GM12865 (cell line): ENCODE data around the gene TRAF2.

Source experiments
- DNase-seq: peaks from one replicate; pipeline ENCODE4 v3.0.0; 2010; ENCODE audit warnings: low read depth
- H3K4me3 ChIP-seq: 2 replicates; pipeline ENCODE4 v1.5.1; 2011; ENCODE audit warnings: mild to moderate bottlenecking, low read depth, low read length, control low read depth
- TF ChIP-seq, protein P1 (sequence below): IDR thresholded peaks from 2 replicates; pipeline ENCODE4 v1.5.1; 2011; ENCODE audit warnings: low read length, control low read depth, low read depth, inconsistent platforms; ENCODE audit not compliant: insufficient read depth; ENCODE audit errors: missing control alignments

TRAF2 gene

DNA sequence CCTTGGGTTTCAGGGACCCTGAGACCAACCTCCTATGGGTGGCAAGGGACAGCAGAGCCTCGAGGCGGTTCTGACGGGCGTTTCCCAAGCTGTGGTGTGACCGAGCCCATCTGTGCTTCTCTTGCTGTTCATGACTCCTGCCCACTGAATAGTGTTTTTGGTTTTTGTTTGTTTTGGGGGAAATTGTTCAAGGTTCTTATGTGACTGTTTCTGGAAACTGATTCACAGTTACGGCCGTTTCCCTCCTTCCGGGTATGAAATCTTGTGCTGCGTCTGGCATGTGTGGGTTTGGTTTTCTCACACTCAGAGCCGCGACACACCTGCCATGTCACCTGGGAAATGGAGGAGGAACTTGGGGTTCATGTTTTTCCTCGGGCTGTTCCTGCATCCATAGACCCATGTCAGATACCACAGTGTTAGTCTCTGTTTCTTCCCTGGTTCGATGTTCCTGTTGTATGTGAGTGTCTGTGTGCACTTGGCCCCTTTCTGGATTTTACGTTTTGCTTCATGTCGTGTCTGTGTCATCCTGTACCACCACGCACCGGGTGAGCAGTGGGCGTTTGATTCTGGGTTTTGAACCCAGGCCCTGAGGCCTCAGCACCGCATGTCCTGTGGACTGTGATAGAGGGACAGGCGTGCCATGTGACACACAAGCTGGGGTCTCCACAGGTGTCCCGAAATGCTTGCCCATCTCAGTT lies 29.5 kb downstream of the TRAF2 start:
- no peak overlapping the region for H3K4me3 ChIP-seq
- no peak for DNase-seq
- TF ChIP-seq, protein P1, sequence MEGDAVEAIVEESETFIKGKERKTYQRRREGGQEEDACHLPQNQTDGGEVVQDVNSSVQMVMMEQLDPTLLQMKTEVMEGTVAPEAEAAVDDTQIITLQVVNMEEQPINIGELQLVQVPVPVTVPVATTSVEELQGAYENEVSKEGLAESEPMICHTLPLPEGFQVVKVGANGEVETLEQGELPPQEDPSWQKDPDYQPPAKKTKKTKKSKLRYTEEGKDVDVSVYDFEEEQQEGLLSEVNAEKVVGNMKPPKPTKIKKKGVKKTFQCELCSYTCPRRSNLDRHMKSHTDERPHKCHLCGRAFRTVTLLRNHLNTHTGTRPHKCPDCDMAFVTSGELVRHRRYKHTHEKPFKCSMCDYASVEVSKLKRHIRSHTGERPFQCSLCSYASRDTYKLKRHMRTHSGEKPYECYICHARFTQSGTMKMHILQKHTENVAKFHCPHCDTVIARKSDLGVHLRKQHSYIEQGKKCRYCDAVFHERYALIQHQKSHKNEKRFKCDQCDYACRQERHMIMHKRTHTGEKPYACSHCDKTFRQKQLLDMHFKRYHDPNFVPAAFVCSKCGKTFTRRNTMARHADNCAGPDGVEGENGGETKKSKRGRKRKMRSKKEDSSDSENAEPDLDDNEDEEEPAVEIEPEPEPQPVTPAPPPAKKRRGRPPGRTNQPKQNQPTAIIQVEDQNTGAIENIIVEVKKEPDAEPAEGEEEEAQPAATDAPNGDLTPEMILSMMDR: no peak

DNA sequence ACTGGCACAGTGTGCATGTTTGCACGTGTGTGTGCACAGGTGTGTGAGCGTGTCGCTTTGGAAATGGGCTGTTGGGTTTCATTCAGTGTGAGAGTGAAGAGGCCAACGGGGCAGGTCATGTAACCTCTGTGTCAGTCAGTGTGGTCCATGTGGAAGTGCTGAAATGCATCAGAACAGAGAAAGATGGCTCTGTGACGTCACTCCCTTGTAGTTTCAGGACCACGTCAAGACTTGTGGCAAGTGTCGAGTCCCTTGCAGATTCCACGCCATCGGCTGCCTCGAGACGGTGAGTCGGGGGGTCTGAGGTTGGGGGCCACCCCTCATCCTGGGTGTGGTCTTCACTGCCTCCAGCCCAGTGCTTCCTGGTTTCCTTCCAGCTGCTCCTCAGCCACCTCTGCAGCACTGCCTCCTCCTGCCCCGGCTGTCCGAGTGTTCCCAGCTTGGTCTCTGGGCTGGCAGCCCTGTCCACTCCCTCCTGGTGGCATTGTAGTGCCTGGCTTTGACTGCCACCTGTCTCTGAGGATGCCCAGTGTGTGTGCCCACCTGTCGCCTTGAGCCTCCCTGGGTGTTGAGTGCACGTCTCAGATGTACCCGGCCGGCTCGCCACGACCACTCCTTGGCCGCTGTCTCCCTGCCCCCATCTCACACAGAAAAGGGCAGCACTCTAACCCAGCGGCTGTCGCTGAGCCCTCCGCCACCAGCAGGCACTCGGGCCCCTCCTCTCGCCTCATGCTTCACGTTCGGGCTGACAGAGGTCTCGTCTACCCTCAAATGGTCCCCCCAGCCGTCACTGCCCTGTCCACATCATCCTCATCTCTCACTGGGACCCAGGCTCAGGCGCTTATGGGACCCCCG lies 30.2 kb downstream of the TRAF2 start:
- TF ChIP-seq, protein P1: no peak
- H3K4me3 ChIP-seq: no peak overlapping the region

GRCh38 chr9:136917902-136918301 lies 31.6 kb downstream of the TRAF2 start:
- TF ChIP-seq, protein P1: no peak
- DNase-seq: no peak
- H3K4me3 ChIP-seq: no peak overlapping the region

More for the DNA sequence above, 30.2 kb downstream of the TRAF2 start:
- DNase-seq: no peak

DNA sequence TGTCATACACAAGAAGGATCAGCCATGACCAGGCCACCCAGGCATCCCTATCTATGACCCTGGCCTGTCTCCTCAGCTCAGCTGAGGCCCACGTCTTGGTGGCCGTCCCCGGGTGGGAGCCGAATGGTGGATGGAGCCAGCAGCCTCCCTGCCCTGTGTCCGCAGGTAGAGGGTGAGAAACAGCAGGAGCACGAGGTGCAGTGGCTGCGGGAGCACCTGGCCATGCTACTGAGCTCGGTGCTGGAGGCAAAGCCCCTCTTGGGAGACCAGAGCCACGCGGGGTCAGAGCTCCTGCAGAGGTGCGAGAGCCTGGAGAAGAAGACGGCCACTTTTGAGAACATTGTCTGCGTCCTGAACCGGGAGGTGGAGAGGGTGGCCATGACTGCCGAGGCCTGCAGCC lies 33.8 kb downstream of the TRAF2 start:
- no peak overlapping the region for H3K4me3 ChIP-seq
- TF ChIP-seq, protein P1: no peak
- no peak for DNase-seq

DNA sequence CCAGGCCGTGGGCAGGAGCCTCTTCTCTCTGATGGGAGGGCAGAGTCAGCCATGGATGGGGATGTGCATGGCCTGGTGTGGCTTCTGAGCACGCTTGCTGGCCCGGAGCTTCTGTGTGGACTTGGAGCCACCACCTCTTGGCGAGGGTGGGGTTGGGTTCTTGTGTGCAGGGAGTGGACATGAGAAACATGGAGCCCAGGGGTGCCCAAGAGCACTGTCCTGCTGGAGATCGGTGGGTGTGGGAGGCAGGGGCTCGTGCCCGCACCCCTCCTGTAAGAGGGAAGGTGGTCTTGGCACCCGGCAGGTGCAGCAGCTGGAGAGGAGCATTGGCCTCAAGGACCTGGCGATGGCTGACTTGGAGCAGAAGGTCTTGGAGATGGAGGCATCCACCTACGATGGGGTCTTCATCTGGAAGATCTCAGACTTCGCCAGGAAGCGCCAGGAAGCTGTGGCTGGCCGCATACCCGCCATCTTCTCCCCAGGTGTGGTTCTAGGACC lies 34.5 kb downstream of the TRAF2 start:
- no peak for DNase-seq
- no peak overlapping the region for H3K4me3 ChIP-seq
- TF ChIP-seq, protein P1: no peak

- H3K4me3 ChIP-seq: no peak overlapping the region
- TF ChIP-seq, protein P1: no peak
- DNase-seq: no peak
Measured at GRCh38 chr9:136921307-136921706, 35.0 kb downstream of the TRAF2 start.
